HuH-7.5 (cell line): Measurements from ENCODE around the gene MAP4K4.

Source experiments
- DNase-seq: peaks from one replicate; pipeline ENCODE4 v3.0.0; 2011; ENCODE audit warnings: low spot score

MAP4K4 gene

DNA sequence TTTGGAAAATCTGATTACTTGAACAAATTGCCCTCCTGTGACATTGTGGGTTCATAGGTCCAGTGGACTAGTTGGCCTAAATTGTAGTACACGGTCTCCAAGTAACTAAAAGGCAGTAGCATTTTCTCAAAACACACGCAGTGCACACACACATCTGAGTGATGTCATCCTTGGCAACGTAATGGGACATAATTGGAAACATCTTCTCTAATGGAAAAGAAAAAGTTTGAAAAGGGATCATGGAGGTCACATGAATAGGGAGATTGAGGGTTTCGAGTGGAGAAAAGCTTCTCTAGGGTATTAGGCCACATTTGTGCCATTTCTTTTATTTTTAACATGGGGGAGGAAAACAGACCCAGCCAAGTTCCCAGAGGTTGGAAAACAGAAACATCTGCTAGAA is 93.3 kb downstream of the MAP4K4 start:
- no peak for DNase-seq

DNA sequence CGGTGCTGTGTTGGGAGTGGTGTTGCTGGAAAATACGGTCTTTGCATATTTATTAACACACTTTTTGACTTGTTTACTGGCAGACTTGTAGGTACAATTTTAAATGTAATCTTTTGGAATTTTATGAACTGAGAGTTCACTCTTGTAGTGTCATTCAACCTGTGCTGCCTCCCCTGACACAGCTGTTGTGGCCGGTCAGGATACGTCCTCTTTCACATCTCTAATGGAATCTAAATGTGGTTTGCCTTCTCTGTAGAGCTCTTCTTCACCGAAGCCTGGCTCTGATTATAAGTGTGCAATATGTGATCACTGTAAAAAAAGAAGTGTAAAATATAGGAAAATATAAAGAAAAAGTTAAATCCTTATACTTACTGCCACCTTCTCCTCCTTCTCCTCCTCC is 94.7 kb downstream of the MAP4K4 start:
- DNase-seq, result no peak

DNA sequence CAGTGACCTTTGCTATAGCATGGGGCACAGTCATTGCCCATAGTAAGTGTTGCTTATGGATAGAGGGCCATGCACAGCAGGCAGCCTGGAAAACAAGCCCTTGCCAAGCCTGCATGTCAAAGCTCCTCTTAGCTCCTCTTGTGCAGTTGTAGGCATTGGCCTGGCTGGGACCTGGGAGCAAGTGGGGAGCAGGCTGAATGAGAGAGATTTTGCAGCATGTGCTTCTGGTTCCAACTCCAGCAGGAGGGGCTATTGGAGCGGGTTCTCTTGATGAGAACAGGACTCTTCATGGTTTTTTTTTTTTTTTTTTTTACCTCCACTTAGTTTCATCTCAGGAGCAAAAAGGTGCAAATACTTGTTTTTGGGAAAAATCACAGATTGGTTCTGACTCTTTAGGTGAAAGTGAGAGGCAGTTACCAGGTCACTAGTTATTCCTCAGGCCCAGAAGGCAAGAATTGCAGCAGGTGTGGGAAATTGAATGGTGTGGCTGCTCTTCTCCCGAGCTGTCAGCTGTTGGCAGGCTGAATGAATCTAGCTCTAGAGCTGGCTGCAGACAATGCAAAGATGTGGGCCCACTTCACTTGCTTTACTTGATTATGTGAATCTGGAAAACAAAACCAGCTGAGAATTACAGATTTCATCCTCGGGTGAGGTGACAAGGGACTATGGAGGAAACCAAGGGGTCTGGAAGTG is 95.9 kb downstream of the MAP4K4 start:
- no peak for DNase-seq

DNA sequence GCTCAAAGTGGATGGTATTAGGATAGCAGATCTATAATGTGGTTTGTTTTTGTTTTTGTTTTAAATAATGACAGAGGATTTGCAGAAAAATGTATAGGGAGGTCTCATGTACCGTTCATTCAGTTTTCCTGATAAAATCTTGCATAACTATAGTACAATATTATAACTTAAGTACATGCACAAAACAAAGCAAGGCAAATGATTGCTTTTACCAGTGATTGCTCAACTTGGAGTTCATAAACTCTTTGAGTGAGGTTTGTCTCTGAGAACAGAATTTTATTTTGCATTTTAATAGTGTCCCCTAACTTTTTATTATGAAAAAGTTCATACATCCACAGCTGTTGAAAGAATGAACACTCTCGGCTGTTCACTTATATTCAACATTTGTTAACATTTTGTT is 96.6 kb downstream of the MAP4K4 start:
- no peak for DNase-seq

DNA sequence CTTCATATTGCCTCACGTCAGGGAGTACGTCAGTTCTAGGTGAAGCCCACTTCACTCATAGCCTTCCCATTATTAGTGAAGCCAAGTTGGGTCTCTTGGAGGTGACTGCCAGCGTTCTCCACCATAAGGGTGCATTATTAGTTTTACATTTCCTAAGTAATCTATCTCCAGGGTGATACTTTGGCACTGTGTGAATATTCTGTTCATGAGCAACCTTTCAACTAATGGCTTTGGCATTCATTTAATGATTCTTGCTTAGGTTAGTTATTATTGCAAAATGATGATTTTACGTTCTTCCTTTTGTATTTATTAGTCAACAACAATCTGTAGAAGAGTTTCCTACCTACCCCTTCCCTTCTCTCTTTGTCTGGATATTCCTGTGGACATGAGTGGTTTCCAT is 97.5 kb downstream of the MAP4K4 start:
- DNase-seq, result no peak

GRCh38 chr2:101796825-101797600 is 99.5 kb downstream of the MAP4K4 start:
- DNase-seq, result no peak

DNA sequence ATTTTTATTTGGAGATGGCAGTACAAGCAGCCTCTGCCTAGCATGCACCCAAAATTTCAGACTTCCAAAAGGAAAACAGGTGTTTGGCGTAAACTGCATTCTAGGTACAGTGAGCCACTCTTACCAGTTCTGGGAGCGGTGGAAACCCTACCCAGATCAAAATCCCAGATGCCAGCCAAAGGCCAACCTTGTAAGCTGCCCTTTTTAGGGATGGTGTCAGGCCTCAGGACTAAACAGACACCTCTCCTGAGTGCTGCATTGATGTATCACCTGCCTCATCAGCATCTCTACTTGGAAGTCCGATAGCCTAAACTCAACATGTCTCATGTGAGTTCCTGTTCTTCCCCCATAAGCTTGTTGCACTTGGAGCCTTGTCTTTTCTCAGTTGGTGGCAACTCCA is 104.0 kb downstream of the MAP4K4 start:
- no peak for DNase-seq

- no peak for DNase-seq
These were observed 104.8 kb downstream of the MAP4K4 start for GRCh38 chr2:101802329-101802728.

- no peak for DNase-seq
These were observed 105.6 kb downstream of the MAP4K4 start for GRCh38 chr2:101803128-101803527.

DNA sequence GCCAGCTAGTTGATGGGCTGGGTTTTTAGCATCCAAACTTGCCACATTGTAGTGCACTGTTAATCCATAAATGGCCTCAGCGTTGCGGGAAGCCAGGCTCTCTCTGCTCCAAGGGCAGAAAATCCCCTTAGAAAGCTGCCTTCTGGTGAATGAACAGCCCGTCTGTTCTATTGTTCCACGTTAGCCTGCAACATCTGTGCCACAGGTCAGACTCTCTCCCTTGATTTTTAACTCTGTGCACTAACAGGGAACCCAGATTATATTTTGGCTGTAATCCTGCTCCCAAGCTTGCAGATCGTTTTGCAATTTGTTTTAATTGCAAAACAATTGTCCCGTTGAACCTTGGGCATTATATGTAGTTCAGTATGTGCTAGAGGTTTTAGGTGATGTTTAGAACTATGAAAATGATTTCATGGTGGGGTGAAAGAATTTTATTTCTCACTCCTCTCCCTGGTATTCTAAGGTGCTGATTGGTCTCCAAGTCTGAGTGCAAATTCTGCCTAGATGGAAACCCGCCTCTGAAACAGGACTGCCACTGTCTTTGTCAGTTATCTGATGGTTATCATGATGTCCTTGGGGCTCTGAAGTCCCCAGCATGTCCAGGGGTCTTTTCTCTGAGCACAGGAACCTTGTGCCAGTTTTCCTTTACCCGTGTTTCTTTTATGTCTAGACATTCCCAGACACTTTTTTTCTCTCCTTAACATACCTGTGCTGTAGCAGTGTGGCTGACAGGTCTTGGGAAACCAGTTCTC is 106.6 kb downstream of the MAP4K4 start:
- no peak for DNase-seq

DNA sequence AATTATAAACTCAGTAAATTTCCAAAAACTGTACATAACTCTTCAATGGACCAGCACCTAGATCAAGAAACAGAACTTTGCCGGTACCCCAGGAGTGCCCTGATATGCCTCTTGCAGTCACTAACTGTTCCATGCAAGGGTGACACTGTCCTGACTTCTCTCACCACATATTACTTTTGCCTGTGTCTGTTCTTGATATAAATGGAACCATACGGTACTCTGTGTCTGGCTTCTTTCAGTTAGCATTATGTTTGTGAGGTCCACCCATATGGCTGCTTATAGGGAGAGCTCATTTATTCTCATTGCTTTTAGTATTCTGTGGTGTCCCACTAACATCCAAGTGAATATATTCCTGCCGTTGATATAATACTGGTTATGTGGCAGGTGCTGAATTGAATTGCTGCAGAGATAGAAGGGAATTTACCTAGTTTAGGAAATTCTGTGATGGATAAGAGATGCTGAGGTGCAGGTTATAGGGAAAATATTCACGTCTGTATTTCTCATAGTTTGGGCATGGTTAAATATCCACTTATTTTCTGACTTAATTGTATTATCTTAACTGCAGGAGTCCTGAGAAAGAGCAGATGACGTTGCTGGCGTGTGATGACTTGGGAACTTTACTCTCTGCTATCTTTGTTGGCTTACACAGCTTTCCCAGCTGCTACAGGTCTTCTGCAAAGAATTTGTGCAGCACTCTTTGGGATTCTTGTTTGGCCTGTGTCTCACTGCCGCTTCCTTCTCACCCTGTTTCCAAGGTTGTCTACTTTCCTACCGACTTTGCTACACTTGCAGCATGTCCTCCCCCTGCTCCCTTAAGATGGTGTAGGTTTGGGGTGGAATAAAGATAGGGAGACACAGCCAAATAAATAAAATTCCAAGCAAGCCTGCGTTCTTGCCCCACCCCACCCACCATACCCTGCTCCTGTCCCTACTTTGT is 107.9 kb downstream of the MAP4K4 start:
- no peak for DNase-seq

- DNase-seq, result no peak
These were observed 108.6 kb downstream of the MAP4K4 start for GRCh38 chr2:101806123-101806522.

- no peak for DNase-seq
These were observed 109.2 kb downstream of the MAP4K4 start for GRCh38 chr2:101806701-101807100.

DNA sequence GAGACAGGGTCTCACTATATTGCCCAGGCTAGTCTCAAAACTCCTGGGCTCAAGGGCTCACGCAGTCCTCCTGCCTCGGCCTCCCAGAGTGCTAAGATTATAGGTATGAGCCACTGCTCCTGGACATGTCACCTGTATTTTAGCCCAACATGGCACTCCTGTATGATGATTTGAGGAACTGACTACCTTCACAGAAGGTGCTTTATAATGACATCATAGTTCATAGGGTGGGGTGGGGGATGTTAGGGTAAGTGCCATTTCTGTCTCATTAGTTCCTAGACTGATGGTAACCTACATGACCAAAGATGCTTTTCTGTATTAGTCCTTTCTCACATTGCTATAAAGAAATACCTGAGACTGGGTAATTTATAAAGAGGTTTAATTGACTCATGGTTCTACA is 109.7 kb downstream of the MAP4K4 start:
- no peak for DNase-seq

- DNase-seq, result no peak
These were observed 110.6 kb downstream of the MAP4K4 start for GRCh38 chr2:101808006-101808562.

GRCh38 chr2:101809698-101810097 is 112.2 kb downstream of the MAP4K4 start:
- DNase-seq, result no peak

GRCh38 chr2:101811226-101812015 is 113.9 kb downstream of the MAP4K4 start:
- DNase-seq, result no peak

DNA sequence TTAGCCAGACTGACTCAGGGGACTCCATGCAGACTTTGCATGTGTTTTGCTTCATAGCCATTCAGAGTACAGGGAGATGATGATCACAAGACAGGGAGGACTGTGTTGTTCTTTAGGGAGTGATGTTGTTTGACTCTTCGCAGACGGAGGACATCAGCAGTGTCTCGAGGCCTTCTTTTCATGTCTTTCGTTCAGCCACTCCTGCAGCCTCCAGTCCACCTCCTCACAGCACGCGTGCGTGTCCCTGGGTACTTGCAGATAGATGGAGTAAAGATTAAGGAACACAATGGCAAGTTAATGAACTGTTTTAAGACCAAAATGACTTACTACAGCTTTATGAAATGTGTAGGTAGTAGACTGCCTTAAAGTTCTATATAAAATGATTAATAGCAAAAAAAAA is 114.7 kb downstream of the MAP4K4 start:
- no peak for DNase-seq

DNA sequence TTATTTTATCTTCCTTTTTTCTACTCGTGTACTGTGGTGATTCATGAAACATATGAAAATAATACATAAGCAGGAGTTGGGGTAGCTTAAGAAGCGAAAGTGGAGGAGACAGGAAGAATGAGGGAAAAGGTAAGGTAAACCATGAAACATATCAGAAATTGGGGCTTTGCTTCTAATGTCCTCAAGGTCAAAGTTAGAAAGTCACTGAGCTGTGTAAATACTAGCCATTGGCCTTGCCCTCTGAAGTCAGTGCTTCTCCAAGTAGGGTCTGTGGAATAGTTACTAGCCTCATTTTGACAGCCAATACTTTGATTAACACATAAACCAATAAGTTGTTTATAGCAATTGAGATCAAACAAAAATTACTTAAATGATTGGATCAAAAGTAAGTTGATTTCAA is 117.2 kb downstream of the MAP4K4 start:
- no peak for DNase-seq

DNA sequence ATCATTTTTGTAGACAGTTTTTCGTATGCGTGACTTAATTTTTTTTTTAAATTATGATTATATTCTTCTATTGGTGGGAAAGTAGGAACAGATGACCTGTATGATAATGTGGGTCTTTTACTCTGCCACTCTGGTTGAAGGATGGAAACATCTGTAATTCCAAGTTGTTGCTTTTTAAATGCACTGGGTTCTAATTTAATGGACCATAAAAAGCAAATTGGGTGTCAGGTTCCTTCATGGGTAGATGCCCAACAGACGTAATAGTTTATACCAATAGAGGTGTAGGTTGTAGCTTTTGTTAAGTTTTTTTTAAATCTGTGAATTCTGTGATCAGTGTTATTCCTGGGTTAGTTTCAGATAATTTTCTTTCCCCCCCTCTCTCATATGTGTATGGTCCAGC is 117.6 kb downstream of the MAP4K4 start:
- no peak for DNase-seq
